Neural cell (in vitro differentiated cells): ENCODE results near the gene XPO4.

Source experiments
- CTCF ChIP-seq: fragments of 450-650 bp; IDR thresholded peaks from 2 replicates; pipeline ENCODE4 v1.5.1; 2014; ENCODE audit warnings: antibody characterized with exemption, mild to moderate bottlenecking, moderate library complexity; ENCODE audit not compliant: poor library complexity, severe bottlenecking
- EP300 ChIP-seq: fragments of 450-650 bp; conservative IDR thresholded peaks from 2 replicates; pipeline ENCODE4 v1.6.1; 2014; ENCODE audit warnings: antibody characterized with exemption, mild to moderate bottlenecking, moderate library complexity; ENCODE audit not compliant: poor library complexity, severe bottlenecking
- EZH2 ChIP-seq: fragments of 200-600, 300-800 bp; shearing (Covaris generic), sonication (generic); IDR thresholded peaks from 2 replicates; pipeline ENCODE4 v1.6.1; 2014; ENCODE audit warnings: antibody characterized with exemption, low read length, borderline replicate concordance, mild to moderate bottlenecking; ENCODE audit not compliant: insufficient read depth, poor library complexity, severe bottlenecking
- MXI1 ChIP-seq: fragments of 450-650 bp; conservative IDR thresholded peaks from 2 replicates; pipeline ENCODE4 v1.6.1; 2014; ENCODE audit warnings: antibody characterized with exemption, mild to moderate bottlenecking; ENCODE audit not compliant: poor library complexity, severe bottlenecking
- TAF1 ChIP-seq: IDR thresholded peaks from 2 replicates; pipeline ENCODE4 v1.6.1; 2012; ENCODE audit warnings: low read depth

GRCh38 chr13:20851844-20852402 lies 50.6 kb downstream of the XPO4 start:
- TF ChIP-seq EP300 (no peak), CTCF (no peak), EZH2 (no peak), MXI1 (no peak), TAF1 (no peak)
